Retinal pigment epithelial cell (primary cell): ENCODE results near the gene OR9Q2.

Experiments
- DNase-seq: peaks from one replicate; pipeline ENCODE4 v3.0.0-alpha.2; 2010; ENCODE audit warnings: low read depth
- H3K4me3 ChIP-seq: 2 replicates; pipeline ENCODE4 v1.5.1; 2011; ENCODE audit warnings: mild to moderate bottlenecking, low read length, control low read depth, moderate library complexity
- CTCF ChIP-seq: conservative IDR thresholded peaks from 2 replicates; pipeline ENCODE4 v1.5.1; 2011; ENCODE audit warnings: low read depth, low read length, control low read depth, inconsistent platforms

Gene OR9Q2

DNA sequence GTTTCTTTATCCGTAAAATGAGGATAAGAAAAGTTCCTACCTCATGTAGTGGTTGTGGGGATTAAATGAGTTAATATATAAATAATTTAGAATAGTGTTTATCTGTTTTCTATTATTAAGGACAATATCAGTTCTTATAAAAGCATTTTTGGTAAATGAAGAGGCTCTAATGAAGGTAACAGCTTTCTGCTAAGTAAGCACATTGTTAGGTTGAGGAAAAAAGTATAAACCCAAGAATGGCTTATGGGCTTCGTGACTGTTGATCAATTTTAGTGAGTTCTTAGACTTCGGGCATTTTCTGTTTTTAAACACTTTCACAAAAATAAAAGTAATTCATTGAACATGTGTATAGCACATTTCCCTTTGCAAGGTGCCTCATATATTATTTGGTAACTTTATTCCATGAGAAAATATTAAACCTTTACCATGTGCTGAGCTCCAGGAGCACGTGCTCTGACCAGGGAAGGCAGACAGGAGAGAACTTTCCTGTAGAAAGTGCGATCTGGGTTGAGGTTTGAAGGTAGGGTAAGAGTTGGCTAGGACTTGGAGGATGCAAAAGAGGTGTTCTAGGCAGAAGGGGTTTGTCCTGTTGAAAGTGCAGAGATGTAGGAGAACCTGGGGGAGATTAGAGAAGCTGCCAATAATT, 11.3 kb upstream of the OR9Q2 start:
- no peak overlapping the region for H3K4me3 ChIP-seq
- DNase-seq, result no peak
- TF ChIP-seq CTCF, result no peak

DNA sequence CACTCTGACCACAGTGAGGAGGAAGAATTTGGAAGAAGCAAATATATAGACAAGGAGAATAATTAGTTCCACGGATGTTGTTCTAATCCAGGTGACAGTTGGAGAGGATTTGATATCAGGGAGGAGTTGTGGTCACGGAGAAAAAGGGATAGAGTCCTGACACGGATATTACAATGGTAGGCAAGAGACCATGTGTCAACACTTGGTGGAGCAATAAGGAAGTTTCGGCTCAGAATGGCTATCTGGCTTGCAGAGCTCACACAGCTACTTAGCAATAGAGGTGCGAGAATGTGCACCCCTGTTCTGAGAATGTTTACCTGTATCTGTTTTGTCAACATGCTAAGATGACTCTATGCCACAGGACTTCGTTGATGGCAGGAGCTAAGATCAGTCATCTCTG, 10.4 kb upstream of the OR9Q2 start:
- no peak for DNase-seq
- H3K4me3 ChIP-seq, result no peak overlapping the region
- no peak for TF ChIP-seq CTCF

DNA sequence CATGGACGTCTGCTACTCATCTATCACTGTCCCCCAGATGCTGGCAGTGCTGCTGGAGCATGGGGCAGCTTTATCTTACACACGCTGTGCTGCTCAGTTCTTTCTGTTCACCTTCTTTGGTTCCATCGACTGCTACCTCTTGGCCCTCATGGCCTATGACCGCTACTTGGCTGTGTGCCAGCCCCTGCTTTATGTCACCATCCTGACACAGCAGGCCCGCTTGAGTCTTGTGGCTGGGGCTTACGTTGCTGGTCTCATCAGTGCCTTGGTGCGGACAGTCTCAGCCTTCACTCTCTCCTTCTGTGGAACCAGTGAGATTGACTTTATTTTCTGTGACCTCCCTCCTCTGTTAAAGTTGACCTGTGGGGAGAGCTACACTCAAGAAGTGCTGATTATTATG, 9.2 kb upstream of the OR9Q2 start:
- DNase-seq, result no peak
- no peak for TF ChIP-seq CTCF
- H3K4me3 ChIP-seq, result no peak overlapping the region

- no peak for DNase-seq
- TF ChIP-seq CTCF, result no peak
- no peak overlapping the region for H3K4me3 ChIP-seq
These were observed 1.9 kb upstream of the OR9Q2 start for GRCh38 chr11:58186938-58187337.

- TF ChIP-seq CTCF, result no peak
- no peak overlapping the region for H3K4me3 ChIP-seq
- DNase-seq, result no peak
These were observed 3.4 kb downstream of the OR9Q2 start for GRCh38 chr11:58192229-58192628.

GRCh38 chr11:58193391-58193790, 4.5 kb downstream of the OR9Q2 start:
- no peak for DNase-seq
- H3K4me3 ChIP-seq, result no peak overlapping the region
- no peak for TF ChIP-seq CTCF

GRCh38 chr11:58195939-58196338, 7.1 kb downstream of the OR9Q2 start:
- H3K4me3 ChIP-seq, result no peak overlapping the region
- TF ChIP-seq CTCF, result no peak
- DNase-seq, result no peak
